Breast epithelium (tissue), 3 donors: ENCODE measurements around the gene PTRH2.

Experiments used
- POLR2A ChIP-seq: fragments of 450-650 bp; IDR thresholded peaks from one replicate; pipeline ENCODE4 v1.6.1; 2016; ENCODE audit warnings: antibody characterized with exemption, mild to moderate bottlenecking, moderate library complexity
- POLR2AphosphoS5 ChIP-seq, 3 donors: sonication (generic); formaldehyde crosslinking; IDR thresholded peaks; one replicate each; pipeline ENCODE4 v1.6.1; 2017; ENCODE audit warnings: antibody characterized with exemption in 3 of 3
- TF ChIP-seq, protein P1 (sequence below), 3 donors: fragments of 450-650 bp; IDR thresholded peaks; one replicate each; pipeline ENCODE4 v1.5.1; 2016 to 2017; ENCODE audit warnings: antibody characterized with exemption in 3 of 3, mild to moderate bottlenecking in 3 of 3, moderate library complexity in 3 of 3

DNA sequence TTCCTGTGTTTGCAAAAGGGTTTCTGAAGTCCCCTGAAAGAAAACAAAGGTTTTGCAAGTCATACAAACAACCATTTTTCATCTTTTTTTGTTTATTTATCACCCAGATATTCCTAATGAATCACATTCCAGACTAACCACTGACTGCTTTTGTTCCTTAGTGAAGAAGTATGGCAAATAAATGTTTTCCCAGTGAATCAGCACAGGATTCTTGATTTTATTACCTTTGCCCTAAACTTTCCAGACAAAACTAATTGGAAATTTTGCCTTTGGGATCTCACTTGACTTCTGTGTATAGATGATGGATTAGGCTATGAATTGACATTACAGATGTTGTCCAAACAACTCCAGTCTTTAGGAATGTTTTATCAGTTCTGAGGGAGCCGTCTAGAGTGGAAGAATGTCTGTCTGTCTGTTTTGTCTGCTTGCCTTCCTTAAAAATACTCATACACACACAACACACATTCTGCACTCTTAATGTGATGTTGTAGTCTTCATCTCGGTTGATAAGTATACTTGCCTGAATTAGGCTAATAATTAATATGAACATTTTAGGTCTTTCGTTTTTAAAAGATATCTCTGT lies 49.1 kb upstream of the PTRH2 start:
- TF ChIP-seq POLR2AphosphoS5 (IDR thresholded peaks at IDR 0.05) (no peak), POLR2A (no peak)
- TF ChIP-seq, protein P1, sequence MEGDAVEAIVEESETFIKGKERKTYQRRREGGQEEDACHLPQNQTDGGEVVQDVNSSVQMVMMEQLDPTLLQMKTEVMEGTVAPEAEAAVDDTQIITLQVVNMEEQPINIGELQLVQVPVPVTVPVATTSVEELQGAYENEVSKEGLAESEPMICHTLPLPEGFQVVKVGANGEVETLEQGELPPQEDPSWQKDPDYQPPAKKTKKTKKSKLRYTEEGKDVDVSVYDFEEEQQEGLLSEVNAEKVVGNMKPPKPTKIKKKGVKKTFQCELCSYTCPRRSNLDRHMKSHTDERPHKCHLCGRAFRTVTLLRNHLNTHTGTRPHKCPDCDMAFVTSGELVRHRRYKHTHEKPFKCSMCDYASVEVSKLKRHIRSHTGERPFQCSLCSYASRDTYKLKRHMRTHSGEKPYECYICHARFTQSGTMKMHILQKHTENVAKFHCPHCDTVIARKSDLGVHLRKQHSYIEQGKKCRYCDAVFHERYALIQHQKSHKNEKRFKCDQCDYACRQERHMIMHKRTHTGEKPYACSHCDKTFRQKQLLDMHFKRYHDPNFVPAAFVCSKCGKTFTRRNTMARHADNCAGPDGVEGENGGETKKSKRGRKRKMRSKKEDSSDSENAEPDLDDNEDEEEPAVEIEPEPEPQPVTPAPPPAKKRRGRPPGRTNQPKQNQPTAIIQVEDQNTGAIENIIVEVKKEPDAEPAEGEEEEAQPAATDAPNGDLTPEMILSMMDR (IDR thresholded peaks at IDR 0.05): no peak
